Esophagus mucosa (tissue), 1 donor: Measurements from ENCODE around the gene CCDC150. TPM values are rescaled to one million over a fixed set of nuclear protein-coding genes. Genes with fewer than 3 reads are reported as not detected.
"Not testable (repeated sequence)": the region's sequence is repeated elsewhere in the genome, so short reads cannot be mapped to it uniquely, and the experiment has no call there.

Experiments used
- ATAC-seq: fragments of 200-7000 bp; cut with Tn5 transposase; one replicate; pipeline ENCODE4 v1.9.1; 2020
- total RNA-seq: library from RNA; stranded (reverse); gene quantifications from one replicate; pipeline ENCODE4 v1.2.4, GENCODE V29; 2023
- donor health status: DM: yes; HTN: yes; CAD: no.

Gene CCDC150
- total RNA-seq: 3.3 TPM

- peak; percentile 100 for ATAC-seq
Observed at GRCh38 chr2:196639180-196640030, at the start of gene CCDC150. Gene CCDC150, plus strand, starts transcription at chr2:196639715. Its CDS starts 52 bp downstream, at chr2:196639767.

- no peak for ATAC-seq
Observed at GRCh38 chr2:196590286-196590685, 49.2 kb upstream of the CCDC150 start.

- ATAC-seq: no peak
Observed at GRCh38 chr2:196591004-196591403, 48.5 kb upstream of the CCDC150 start.

- ATAC-seq: no peak
Observed at GRCh38 chr2:196591621-196592022, 47.9 kb upstream of the CCDC150 start.

GRCh38 chr2:196592331-196592910, 47.1 kb upstream of the CCDC150 start:
- no peak for ATAC-seq

- ATAC-seq: peak; percentile 65
Observed at GRCh38 chr2:196592911-196593881, 46.3 kb upstream of the CCDC150 start, which contains the start of gene HECW2. Gene HECW2, minus strand, starts transcription at chr2:196593554.

GRCh38 chr2:196594158-196594557, 45.4 kb upstream of the CCDC150 start:
- ATAC-seq: no peak

- ATAC-seq: no peak
Observed at GRCh38 chr2:196597531-196597930, 42.0 kb upstream of the CCDC150 start.

- ATAC-seq: no peak
Observed at GRCh38 chr2:196598412-196598811, 41.1 kb upstream of the CCDC150 start.

- ATAC-seq: no peak
Observed at GRCh38 chr2:196598846-196599245, 40.7 kb upstream of the CCDC150 start.

GRCh38 chr2:196601430-196602306, 37.8 kb upstream of the CCDC150 start:
- ATAC-seq: peak; percentile 88

GRCh38 chr2:196604196-196604595, 35.3 kb upstream of the CCDC150 start:
- ATAC-seq: no peak

GRCh38 chr2:196606516-196606915, 33.0 kb upstream of the CCDC150 start:
- no peak for ATAC-seq

GRCh38 chr2:196607073-196607472, 32.4 kb upstream of the CCDC150 start:
- ATAC-seq: no peak

- not testable (repeated sequence) for ATAC-seq
Observed at GRCh38 chr2:196607896-196608295, 31.6 kb upstream of the CCDC150 start.

- no peak for ATAC-seq
Observed at GRCh38 chr2:196609806-196610205, 29.7 kb upstream of the CCDC150 start.

- ATAC-seq: no peak
Observed at GRCh38 chr2:196610796-196611195, 28.7 kb upstream of the CCDC150 start.

- ATAC-seq: no peak
Observed at GRCh38 chr2:196613302-196613701, 26.2 kb upstream of the CCDC150 start.

- ATAC-seq: no peak
Observed at GRCh38 chr2:196617430-196617829, 22.1 kb upstream of the CCDC150 start.

GRCh38 chr2:196618661-196619060, 20.9 kb upstream of the CCDC150 start:
- no peak for ATAC-seq

GRCh38 chr2:196630531-196630930, 9.0 kb upstream of the CCDC150 start:
- ATAC-seq: no peak

GRCh38 chr2:196635156-196635555, 4.4 kb upstream of the CCDC150 start:
- ATAC-seq: no peak
